ENCODE measurements around the gene PRKCA. TPM values are rescaled to one million over a fixed set of nuclear protein-coding genes. Genes with fewer than 3 reads are reported as not detected.
A peak's percentile ranks its signal among the peaks of the same experiment; 100 is the strongest.

Gene PRKCA
- total RNA-seq, 4 donors from 2014 or later = 24.5 to 61.9 (median 40.8) TPM

GRCh38 chr17:66715076-66715675 lies 412.8 kb downstream of the PRKCA start:
- no peak for DNase-seq (ENCODE audit: extremely low spot score)
- intact Hi-C loops (cut with DNase I) = loop anchor here (5.0 kb wide), 1 partner anchor 192 kb away; no protein-coding TSS in a partner anchor
- H3K9me3 ChIP-seq = no peaks in the 10 kb centered on the region
- WGBS = 61% methylated on average over 11 of the region's 11 CpGs
- H3K27ac ChIP-seq (replicated peaks in 1 of 4) = peak overlapping the region in 1 of 4 donors; percentile 3
- no peaks in the 10 kb centered on the region for H3K36me3 ChIP-seq
- no peaks in the 10 kb centered on the region for H3K27me3 ChIP-seq
- no peak overlapping the region for H3K4me3 ChIP-seq
- H3K4me1 ChIP-seq = peaks cover 7 to 20% (median 11%) of the 10 kb centered on the region in 4 donors
- TF ChIP-seq POLR2A (IDR thresholded peaks at IDR 0.05; ENCODE audit: low read depth) (no peak), EP300 (IDR thresholded peaks at IDR 0.05) (no peak), POLR2AphosphoS5 (IDR thresholded peaks at IDR 0.05) (no peak), CTCF (IDR thresholded peaks at IDR 0.05) (no peak)

- peak overlapping the region in 1 of 4 donors; percentile 3 for H3K27ac ChIP-seq (replicated peaks in 1 of 4)
- intact Hi-C loops (cut with DNase I) = loop anchor here (5.0 kb wide), 1 partner anchor 192 kb away; no protein-coding TSS in a partner anchor
- no peaks in the 10 kb centered on the region for H3K36me3 ChIP-seq
- no peaks in the 10 kb centered on the region for H3K9me3 ChIP-seq
- no peaks in the 10 kb centered on the region for H3K27me3 ChIP-seq
- WGBS = 40% methylated on average over 3 of the region's 3 CpGs
- no peak for TF ChIP-seq POLR2AphosphoS5 (IDR thresholded peaks at IDR 0.05)
- TF ChIP-seq CTCF (IDR thresholded peaks at IDR 0.05) = peak; percentile 67 to 72 (median 69)
- peaks cover 7 to 20% (median 11%) of the 10 kb centered on the region in 4 donors for H3K4me1 ChIP-seq
- H3K4me3 ChIP-seq = no peak overlapping the region
- DNase-seq (ENCODE audit: extremely low spot score) = no peak
Observed at GRCh38 chr17:66715745-66716156, 413.3 kb downstream of the PRKCA start.

GRCh38 chr17:66716236-66717026 lies 414.0 kb downstream of the PRKCA start:
- no peak for DNase-seq (ENCODE audit: extremely low spot score)
- Histone ChIP-seq H3K4me1 (peaks cover 7 to 20% (median 11%) of the 10 kb centered on the region in 4 donors), H3K27me3 (no peaks in the 10 kb centered on the region), H3K36me3 (no peaks in the 10 kb centered on the region), H3K4me3 (no peak overlapping the region), H3K9me3 (no peaks in the 10 kb centered on the region), H3K27ac (replicated peaks in 1 of 4) (no peak overlapping the region)
- intact Hi-C loops (cut with DNase I) = loop anchor here (5.0 kb wide), 1 partner anchor 191 kb away; no protein-coding TSS in a partner anchor
- 69% methylated on average over 18 of the region's 18 CpGs for WGBS
- TF ChIP-seq POLR2A (IDR thresholded peaks at IDR 0.05; ENCODE audit: low read depth) = no peak
- no peak for TF ChIP-seq POLR2AphosphoS5 (IDR thresholded peaks at IDR 0.05)
- no peak for TF ChIP-seq CTCF (IDR thresholded peaks at IDR 0.05)
- no peak for TF ChIP-seq EP300 (IDR thresholded peaks at IDR 0.05)

- Histone ChIP-seq H3K27ac (replicated peaks in 1 of 4) (no peak overlapping the region), H3K27me3 (no peaks in the 10 kb centered on the region), H3K9me3 (no peaks in the 10 kb centered on the region), H3K4me1 (peaks cover 7 to 20% (median 11%) of the 10 kb centered on the region in 4 donors), H3K36me3 (no peaks in the 10 kb centered on the region), H3K4me3 (no peak overlapping the region)
- TF ChIP-seq POLR2A (IDR thresholded peaks at IDR 0.05; ENCODE audit: low read depth) (no peak), POLR2AphosphoS5 (IDR thresholded peaks at IDR 0.05) (no peak), CTCF (IDR thresholded peaks at IDR 0.05) (no peak), EP300 (IDR thresholded peaks at IDR 0.05) (no peak)
- no peak for DNase-seq (ENCODE audit: extremely low spot score)
- 93% methylated on average over 7 of the region's 9 CpGs for WGBS
- intact Hi-C loops (cut with DNase I) = loop anchor here (5.0 kb wide), 1 partner anchor 190 kb away; no protein-coding TSS in a partner anchor
Observed at GRCh38 chr17:66717641-66718058, 415.2 kb downstream of the PRKCA start.
